SK-N-SH (cell line): ENCODE results near the gene GATD1. TPM values are rescaled to one million over a fixed set of nuclear protein-coding genes. Genes with fewer than 3 reads are reported as not detected.

Experiments used
- CTCF ChIA-PET: fragments of 300-600, 350-600 bp; formaldehyde crosslinking; extraction: SDS; loops from one replicate; lab custom pipeline; 2021; lab: Yijun Ruan, JAX
- POLR2A ChIA-PET: fragments of 350-600 bp; sonication (Branson Sonifier 250); formaldehyde crosslinking; extraction: SDS; loops from one replicate; lab custom pipeline; 2020; ENCODE audit warnings: antibody characterized with exemption, inconsistent platforms; lab: Yijun Ruan, JAX
- DNase-seq: peaks from one replicate; pipeline ENCODE4 v3.0.0; 2012
- H2AFZ ChIP-seq: fragments of 200-600 bp; sonication (generic); 2 replicates; pipeline ENCODE4 v1.8.1; 2016; ENCODE audit warnings: antibody characterized with exemption, mild to moderate bottlenecking, low read depth
- H3F3A ChIP-seq: fragments of 200-600 bp; sonication (generic); replicated peaks from 2 replicates; pipeline ENCODE3; 2016; ENCODE audit warnings: antibody characterized with exemption, mild to moderate bottlenecking; ENCODE audit not compliant: insufficient read depth
- H3K27ac ChIP-seq, 2 experiments: fragments of 200-500 bp in 1 of 2; fragments of 200-600 bp in 1 of 2; sonication (Bioruptor generic) in 1 of 2; sonication (generic), shearing (Covaris generic) in 1 of 2; 2 replicates each; pipeline versions ENCODE4 v1.5.1 to v1.6.1; 2014 to 2016; ENCODE audit warnings: low read depth in 2 of 2, inconsistent platforms in 1 of 2, low read length in 1 of 2, mild to moderate bottlenecking in 1 of 2, mixed read lengths in 1 of 2
- H3K27me3 ChIP-seq: fragments of 200-600 bp; sonication (generic), shearing (Covaris generic); 2 replicates; pipeline ENCODE4 v1.6.1; 2016; ENCODE audit warnings: mixed run types; ENCODE audit not compliant: insufficient read depth
- H3K36me3 ChIP-seq, 2 experiments: fragments of 200-500 bp in 1 of 2; fragments of 200-600 bp in 1 of 2; sonication (Bioruptor generic) in 1 of 2; sonication (generic) in 1 of 2; replicated peaks in 1 of 2; 2 replicates each; pipeline versions ENCODE3 to v1.5.1; 2014 to 2016; ENCODE audit warnings: low read length in 1 of 2, mild to moderate bottlenecking in 1 of 2; ENCODE audit not compliant: insufficient read depth in 2 of 2, control insufficient read depth in 1 of 2
- H3K4me1 ChIP-seq, 2 experiments: fragments of 200-500 bp in 1 of 2; fragments of 200-600 bp in 1 of 2; sonication (Bioruptor generic) in 1 of 2; sonication (generic), shearing (Covaris generic) in 1 of 2; 2 replicates each; pipeline versions ENCODE4 v1.5.1 to v1.6.1; 2014 to 2016; ENCODE audit warnings: low read depth in 1 of 2, low read length in 1 of 2, mixed run types in 1 of 2; ENCODE audit not compliant: insufficient read depth in 2 of 2, control insufficient read depth in 1 of 2
- H3K4me2 ChIP-seq: fragments of 200-600 bp; sonication (generic), shearing (Covaris generic); 2 replicates; pipeline ENCODE4 v1.6.1; 2017; ENCODE audit warnings: mixed run types
- H3K4me3 ChIP-seq, 2 experiments: fragments of 200-500 bp in 1 of 2; fragments of 200-600 bp in 1 of 2; sonication (Bioruptor generic) in 1 of 2; sonication (generic), shearing (Covaris generic) in 1 of 2; 2 replicates each; pipeline versions ENCODE4 v1.5.1 to v1.8.1; 2014 to 2016; ENCODE audit warnings: low read depth in 2 of 2, inconsistent platforms in 1 of 2, low read length in 1 of 2, mild to moderate bottlenecking in 1 of 2, mixed read lengths in 1 of 2, moderate library complexity in 1 of 2
- H3K79me2 ChIP-seq: fragments of 200-600 bp; sonication (generic); 2 replicates; pipeline ENCODE4 v1.8.1; 2017; ENCODE audit warnings: mild to moderate bottlenecking; ENCODE audit not compliant: insufficient read depth
- H3K9ac ChIP-seq: fragments of 200-600 bp; sonication (generic); 2 replicates; pipeline ENCODE4 v1.6.1; 2017; ENCODE audit warnings: mixed run types
- H3K9me2 ChIP-seq: fragments of 200-600 bp; sonication (generic); 2 replicates; pipeline ENCODE4 v1.6.1; 2017; ENCODE audit warnings: mixed run types
- H3K9me3 ChIP-seq: fragments of 200-600 bp; sonication (generic); 2 replicates; pipeline ENCODE4 v1.6.1; 2017; ENCODE audit warnings: mixed run types, mild to moderate bottlenecking, moderate library complexity
- H4K20me1 ChIP-seq: fragments of 200-600 bp; sonication (generic); 2 replicates; pipeline ENCODE4 v1.6.1; 2017; ENCODE audit warnings: mild to moderate bottlenecking, mixed run types; ENCODE audit not compliant: insufficient read depth
- CHD2 ChIP-seq: fragments of 150-350 bp; IDR thresholded peaks from 2 replicates; pipeline ENCODE4 v1.6.1; 2018; ENCODE audit warnings: low read length; ENCODE audit not compliant: partially characterized antibody
- FOXM1 ChIP-seq: IDR thresholded peaks from 2 replicates; pipeline ENCODE4 v1.4.0; 2012; ENCODE audit warnings: low read depth, mild to moderate bottlenecking
- GABPA ChIP-seq: IDR thresholded peaks from 2 replicates; pipeline ENCODE4 v1.4.0; 2012; ENCODE audit warnings: low read depth, mild to moderate bottlenecking
- JUND ChIP-seq: IDR thresholded peaks from 2 replicates; pipeline ENCODE4 v1.4.0; 2012
- MEF2A ChIP-seq: IDR thresholded peaks from 2 replicates; pipeline ENCODE4 v1.4.0; 2012; ENCODE audit warnings: low read depth, borderline replicate concordance
- RAD21 ChIP-seq: IDR thresholded peaks from 2 replicates; pipeline ENCODE4 v1.6.1; 2012; ENCODE audit warnings: mild to moderate bottlenecking, low read length
- RFX5 ChIP-seq: IDR thresholded peaks from 2 replicates; pipeline ENCODE4 v1.6.1; 2012; ENCODE audit warnings: mild to moderate bottlenecking, improper control_type of control experiment, low read length
- SIN3A ChIP-seq: IDR thresholded peaks from 2 replicates; pipeline ENCODE4 v1.6.1; 2012; ENCODE audit warnings: low read depth, mild to moderate bottlenecking, low read length, moderate library complexity, borderline replicate concordance
- TCF12 ChIP-seq: IDR thresholded peaks from 2 replicates; pipeline ENCODE4 v1.4.0; 2012
- TEAD4 ChIP-seq: IDR thresholded peaks from 2 replicates; pipeline ENCODE4 v1.4.0; 2012; ENCODE audit warnings: mild to moderate bottlenecking, borderline replicate concordance; ENCODE audit not compliant: insufficient read depth
- YY1 ChIP-seq: IDR thresholded peaks from 2 replicates; pipeline ENCODE4 v1.4.0; 2012; ENCODE audit warnings: low read depth, mild to moderate bottlenecking
- WGBS: methylation state at CpG from one replicate; pipeline ENCODE4 v1.1.6; 2017; ENCODE audit warnings: low lambda C conversion rate; 5-methylcytosine and 5-hydroxymethylcytosine counted together
- polyA plus RNA-seq, 3 experiments: library from polyadenylated mRNA; depleted of rRNA; stranded (reverse); fragments of >200 nt; gene quantifications; 2 replicates each; pipeline ENCODE4 v1.2.3, GENCODE V29; 2012
- TF ChIP-seq, protein P1 (sequence below): fragments of 150-350 bp; IDR thresholded peaks from 2 replicates; pipeline ENCODE4 v1.6.1; 2016; ENCODE audit warnings: mild to moderate bottlenecking, low read depth, low read length
- TF ChIP-seq, protein P2 (sequence below): IDR thresholded peaks from 2 replicates; pipeline ENCODE4; 2012
- TF ChIP-seq, protein P3 (sequence below): IDR thresholded peaks from 2 replicates; pipeline ENCODE4 v1.6.1; 2012; ENCODE audit warnings: mild to moderate bottlenecking, low read depth, low read length, moderate library complexity
- TF ChIP-seq, protein P4 (sequence below): fragments of 150-350 bp; IDR thresholded peaks from 2 replicates; pipeline ENCODE4 v1.6.1; 2017; ENCODE audit warnings: antibody characterized with exemption, low read length, low read depth, borderline replicate concordance

The GATD1 gene
- polyA plus RNA-seq, 1 of the 3 experiments (the other 2 are of a cell fraction): 86.2 TPM

DNA sequence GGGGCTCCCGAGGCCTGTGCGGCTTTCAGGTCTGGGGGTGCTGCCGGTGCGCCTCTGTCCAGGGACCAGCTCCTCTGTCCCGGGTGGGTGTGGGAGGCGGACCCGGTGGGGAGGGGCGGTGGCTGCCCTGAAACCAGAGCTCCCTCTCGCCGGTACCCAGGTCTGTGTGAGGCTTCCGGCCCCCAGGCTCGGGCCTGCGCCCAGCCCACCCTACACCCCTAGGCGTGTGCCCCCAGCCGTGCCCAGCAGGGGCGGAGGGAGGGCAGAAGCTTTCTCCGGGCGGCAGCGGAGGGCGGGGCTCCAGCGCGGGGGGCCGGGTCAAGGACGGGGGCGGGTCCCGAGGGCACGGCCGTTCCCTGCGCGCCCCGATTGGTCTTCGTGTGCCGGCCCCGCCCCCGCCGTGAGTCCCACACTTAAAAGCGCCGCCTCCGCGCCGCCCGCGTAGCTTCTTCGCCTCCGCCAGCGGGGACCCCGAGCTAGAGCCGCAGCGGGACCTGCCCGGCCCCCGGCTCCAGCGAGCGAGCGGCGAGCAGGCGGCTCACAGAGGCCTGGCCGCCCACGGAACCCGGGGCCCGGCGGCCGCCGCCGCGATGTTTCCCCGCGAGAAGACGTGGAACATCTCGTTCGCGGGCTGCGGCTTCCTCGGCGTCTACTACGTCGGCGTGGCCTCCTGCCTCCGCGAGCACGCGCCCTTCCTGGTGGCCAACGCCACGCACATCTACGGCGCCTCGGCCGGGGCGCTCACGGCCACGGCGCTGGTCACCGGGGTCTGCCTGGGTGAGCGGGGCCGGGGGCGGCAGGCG lies 42.0 kb upstream of the GATD1 start (continued):
- TF ChIP-seq, protein P1, sequence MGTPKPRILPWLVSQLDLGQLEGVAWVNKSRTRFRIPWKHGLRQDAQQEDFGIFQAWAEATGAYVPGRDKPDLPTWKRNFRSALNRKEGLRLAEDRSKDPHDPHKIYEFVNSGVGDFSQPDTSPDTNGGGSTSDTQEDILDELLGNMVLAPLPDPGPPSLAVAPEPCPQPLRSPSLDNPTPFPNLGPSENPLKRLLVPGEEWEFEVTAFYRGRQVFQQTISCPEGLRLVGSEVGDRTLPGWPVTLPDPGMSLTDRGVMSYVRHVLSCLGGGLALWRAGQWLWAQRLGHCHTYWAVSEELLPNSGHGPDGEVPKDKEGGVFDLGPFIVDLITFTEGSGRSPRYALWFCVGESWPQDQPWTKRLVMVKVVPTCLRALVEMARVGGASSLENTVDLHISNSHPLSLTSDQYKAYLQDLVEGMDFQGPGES: no peak
- TF ChIP-seq TEAD4: no peak

DNA sequence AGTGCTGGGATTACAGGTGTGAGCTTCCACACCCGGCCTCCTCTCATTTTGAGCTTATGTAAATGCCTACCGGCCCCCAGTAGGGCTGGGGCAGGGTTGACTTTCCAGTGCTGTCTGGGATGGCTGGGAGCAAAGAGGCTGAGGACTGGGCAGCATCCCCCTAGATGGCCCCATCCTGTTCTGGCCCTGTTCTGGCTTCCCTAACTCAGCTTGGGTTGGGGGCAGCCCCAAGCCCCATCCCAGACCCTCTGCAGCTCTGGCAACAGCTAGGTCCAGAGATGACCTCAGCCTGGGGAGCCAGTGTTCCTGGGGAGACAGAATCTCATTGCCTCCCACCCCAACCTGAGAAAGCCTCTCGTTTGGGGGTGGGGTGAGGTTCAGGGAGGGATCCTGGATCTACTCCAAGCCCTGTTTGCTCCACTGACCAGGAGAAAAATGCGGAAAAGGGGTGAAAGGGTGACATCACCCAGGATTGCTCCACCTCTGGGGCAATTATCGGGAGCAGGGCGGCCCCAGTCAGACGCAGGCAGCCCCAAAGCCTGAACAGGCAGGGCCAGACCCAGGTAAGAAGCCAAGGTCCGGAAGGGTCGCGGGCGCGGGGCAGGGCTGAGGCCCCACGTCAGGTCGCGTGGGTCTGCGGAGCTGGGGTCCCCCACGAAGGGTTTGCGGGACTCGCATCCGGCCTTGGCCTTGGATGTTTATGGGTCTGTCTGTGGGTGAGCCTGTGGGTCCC lies 41.3 kb upstream of the GATD1 start, which contains the start of gene PNPLA2:
TSS of gene PNPLA2 (plus strand) at position 519 of the 733 bp plus-strand sequence. CDS start 805 bp downstream, outside the sequence.
- Histone ChIP-seq H3K9me2 (no peaks in the 10 kb centered on the region), H3K4me2 (peak within 1 kb of the TSS; percentile 98), H3K9ac (peak within 1 kb of the TSS; percentile 83), H4K20me1 (peaks cover 28% of the 10 kb centered on the region), H3K27me3 (no peaks in the 10 kb centered on the region), H3K9me3 (no peaks in the 10 kb centered on the region), H3K4me3 (peak within 1 kb of the TSS; percentile 71 to 79), H3K27ac (peak within 1 kb of the TSS; percentile 73 to 75), H3K4me1 (peaks cover 14 to 26% of the 10 kb centered on the region in 2 experiments; a peak in 3 of 4 replicates), H2AFZ (peak within 1 kb of the TSS; percentile 82; the same call in 1 of the 2 replicates), H3F3A (peaks cover 20% of the 10 kb centered on the region), H3K79me2 (peaks cover 26% of the 10 kb centered on the region), H3K36me3 (peaks cover 3 to 5% of the 10 kb centered on the region in 2 experiments)
- ChIA-PET POLR2A (interaction anchor here (0.7 to 2.7 kb wide), 15 partner anchors 9 to 123 kb away, joined by 3 to 34 read pairs (median 6); partner anchors contain the start of genes CD151, CEND1, CRACR2B and DEAF1), CTCF (interaction anchor here (0.8 to 1.7 kb wide), 10 partner anchors 9 to 123 kb away, joined by 3 to 9 read pairs (median 4); partner anchors contain the start of genes CD151, CRACR2B, DEAF1 and RPLP2)
- TF ChIP-seq FOXM1 (no peak), YY1 (no peak), RAD21 (no peak), SIN3A (no peak), GABPA (no peak), TEAD4 (no peak)
- TF ChIP-seq, protein P2, sequence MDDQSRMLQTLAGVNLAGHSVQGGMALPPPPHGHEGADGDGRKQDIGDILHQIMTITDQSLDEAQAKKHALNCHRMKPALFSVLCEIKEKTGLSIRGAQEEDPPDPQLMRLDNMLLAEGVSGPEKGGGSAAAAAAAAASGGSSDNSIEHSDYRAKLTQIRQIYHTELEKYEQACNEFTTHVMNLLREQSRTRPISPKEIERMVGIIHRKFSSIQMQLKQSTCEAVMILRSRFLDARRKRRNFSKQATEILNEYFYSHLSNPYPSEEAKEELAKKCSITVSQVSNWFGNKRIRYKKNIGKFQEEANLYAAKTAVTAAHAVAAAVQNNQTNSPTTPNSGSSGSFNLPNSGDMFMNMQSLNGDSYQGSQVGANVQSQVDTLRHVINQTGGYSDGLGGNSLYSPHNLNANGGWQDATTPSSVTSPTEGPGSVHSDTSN: no peak
- WGBS: 59% methylated on average over 18 of the region's 20 CpGs
- no peak for DNase-seq

DNA sequence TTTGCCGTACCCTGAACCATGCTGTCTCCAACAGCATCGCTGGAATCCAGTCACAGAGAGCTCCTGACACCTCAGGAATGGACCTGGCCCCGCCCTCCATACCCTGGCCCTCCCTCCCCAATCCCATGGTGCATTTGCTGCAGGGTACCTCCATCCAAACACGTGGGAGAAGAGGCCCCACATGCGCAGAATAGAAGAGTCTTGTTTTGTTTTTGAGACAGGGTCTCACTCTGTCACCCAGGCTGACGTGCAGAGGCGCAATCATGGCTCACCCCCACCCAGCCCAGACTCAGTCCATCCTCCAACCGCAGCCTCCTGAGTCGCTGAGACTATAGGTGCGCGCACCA lies 39.1 kb upstream of the GATD1 start:
- H3K9ac ChIP-seq: no peak overlapping the region
- H3K9me3 ChIP-seq: no peaks in the 10 kb centered on the region
- no peak overlapping the region for H3K4me3 ChIP-seq
- WGBS: 86% methylated on average over 11 of the region's 11 CpGs
- peaks cover 7 to 28% of the 10 kb centered on the region in 2 experiments; a peak in 3 of 4 replicates for H3K4me1 ChIP-seq
- H3K9me2 ChIP-seq: no peaks in the 10 kb centered on the region
- no peaks in the 10 kb centered on the region for H3K27me3 ChIP-seq
- POLR2A ChIA-PET: no interaction called here
- DNase-seq: no peak
- peaks cover 30% of the 10 kb centered on the region for H4K20me1 ChIP-seq
- no peak overlapping the region for H3K4me2 ChIP-seq
- H3K27ac ChIP-seq: no peak overlapping the region
- H3F3A ChIP-seq: peaks cover 31% of the 10 kb centered on the region
- H2AFZ ChIP-seq: no peak overlapping the region
- peaks cover 21 to 24% of the 10 kb centered on the region in 2 experiments for H3K36me3 ChIP-seq
- peaks cover 34% of the 10 kb centered on the region for H3K79me2 ChIP-seq
- TF ChIP-seq, protein P3, sequence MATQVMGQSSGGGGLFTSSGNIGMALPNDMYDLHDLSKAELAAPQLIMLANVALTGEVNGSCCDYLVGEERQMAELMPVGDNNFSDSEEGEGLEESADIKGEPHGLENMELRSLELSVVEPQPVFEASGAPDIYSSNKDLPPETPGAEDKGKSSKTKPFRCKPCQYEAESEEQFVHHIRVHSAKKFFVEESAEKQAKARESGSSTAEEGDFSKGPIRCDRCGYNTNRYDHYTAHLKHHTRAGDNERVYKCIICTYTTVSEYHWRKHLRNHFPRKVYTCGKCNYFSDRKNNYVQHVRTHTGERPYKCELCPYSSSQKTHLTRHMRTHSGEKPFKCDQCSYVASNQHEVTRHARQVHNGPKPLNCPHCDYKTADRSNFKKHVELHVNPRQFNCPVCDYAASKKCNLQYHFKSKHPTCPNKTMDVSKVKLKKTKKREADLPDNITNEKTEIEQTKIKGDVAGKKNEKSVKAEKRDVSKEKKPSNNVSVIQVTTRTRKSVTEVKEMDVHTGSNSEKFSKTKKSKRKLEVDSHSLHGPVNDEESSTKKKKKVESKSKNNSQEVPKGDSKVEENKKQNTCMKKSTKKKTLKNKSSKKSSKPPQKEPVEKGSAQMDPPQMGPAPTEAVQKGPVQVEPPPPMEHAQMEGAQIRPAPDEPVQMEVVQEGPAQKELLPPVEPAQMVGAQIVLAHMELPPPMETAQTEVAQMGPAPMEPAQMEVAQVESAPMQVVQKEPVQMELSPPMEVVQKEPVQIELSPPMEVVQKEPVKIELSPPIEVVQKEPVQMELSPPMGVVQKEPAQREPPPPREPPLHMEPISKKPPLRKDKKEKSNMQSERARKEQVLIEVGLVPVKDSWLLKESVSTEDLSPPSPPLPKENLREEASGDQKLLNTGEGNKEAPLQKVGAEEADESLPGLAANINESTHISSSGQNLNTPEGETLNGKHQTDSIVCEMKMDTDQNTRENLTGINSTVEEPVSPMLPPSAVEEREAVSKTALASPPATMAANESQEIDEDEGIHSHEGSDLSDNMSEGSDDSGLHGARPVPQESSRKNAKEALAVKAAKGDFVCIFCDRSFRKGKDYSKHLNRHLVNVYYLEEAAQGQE: no peak
- TF ChIP-seq JUND (no peak), RAD21 (no peak), CHD2 (no peak), RFX5 (no peak), TCF12 (no peak), MEF2A (no peak)
- TF ChIP-seq, protein P4, sequence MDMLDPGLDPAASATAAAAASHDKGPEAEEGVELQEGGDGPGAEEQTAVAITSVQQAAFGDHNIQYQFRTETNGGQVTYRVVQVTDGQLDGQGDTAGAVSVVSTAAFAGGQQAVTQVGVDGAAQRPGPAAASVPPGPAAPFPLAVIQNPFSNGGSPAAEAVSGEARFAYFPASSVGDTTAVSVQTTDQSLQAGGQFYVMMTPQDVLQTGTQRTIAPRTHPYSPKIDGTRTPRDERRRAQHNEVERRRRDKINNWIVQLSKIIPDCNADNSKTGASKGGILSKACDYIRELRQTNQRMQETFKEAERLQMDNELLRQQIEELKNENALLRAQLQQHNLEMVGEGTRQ: no peak
- TF ChIP-seq, all 33 proteins: peak for 0
- CTCF ChIA-PET: interaction anchor here (1.3 kb wide), 1 partner anchor 108 kb away, joined by 5 read pairs; no protein-coding TSS in a partner anchor
